Loucy (cell line): Measurements from ENCODE around the gene SORCS2.

Source experiments
- EZH2phosphoT487 ChIP-seq: fragments of 200-600 bp; IDR thresholded peaks from 2 replicates; pipeline ENCODE4 v1.6.1; 2018; ENCODE audit warnings: antibody characterized with exemption, mild to moderate bottlenecking, moderate library complexity, borderline replicate concordance
- TF ChIP-seq, protein P1 (sequence below): fragments of 200-600 bp; sonication (generic); conservative IDR thresholded peaks from 2 replicates; pipeline ENCODE4 v1.5.1; 2014; ENCODE audit warnings: mild to moderate bottlenecking, antibody characterized with exemption, low read length

DNA sequence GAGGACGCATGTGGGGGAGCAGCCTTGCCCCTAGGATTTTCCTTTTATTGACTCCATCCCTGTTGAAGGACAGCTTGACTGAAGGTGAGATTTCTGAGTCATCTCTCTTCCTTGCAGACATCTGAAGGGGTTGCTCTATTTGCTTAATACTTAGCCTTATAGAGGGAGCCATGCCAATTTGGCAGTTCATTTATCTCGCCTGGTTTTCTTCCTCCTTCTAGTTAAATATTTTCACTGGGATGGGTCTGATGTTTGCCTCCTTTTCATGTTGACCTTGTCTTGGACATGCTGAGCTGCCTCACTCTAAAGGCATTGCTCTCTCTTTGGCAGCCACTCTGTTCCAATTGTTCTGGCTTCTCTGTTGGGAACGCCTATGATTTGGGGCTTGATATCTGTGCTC is 393.4 kb downstream of the SORCS2 start:
- TF ChIP-seq, protein P1, sequence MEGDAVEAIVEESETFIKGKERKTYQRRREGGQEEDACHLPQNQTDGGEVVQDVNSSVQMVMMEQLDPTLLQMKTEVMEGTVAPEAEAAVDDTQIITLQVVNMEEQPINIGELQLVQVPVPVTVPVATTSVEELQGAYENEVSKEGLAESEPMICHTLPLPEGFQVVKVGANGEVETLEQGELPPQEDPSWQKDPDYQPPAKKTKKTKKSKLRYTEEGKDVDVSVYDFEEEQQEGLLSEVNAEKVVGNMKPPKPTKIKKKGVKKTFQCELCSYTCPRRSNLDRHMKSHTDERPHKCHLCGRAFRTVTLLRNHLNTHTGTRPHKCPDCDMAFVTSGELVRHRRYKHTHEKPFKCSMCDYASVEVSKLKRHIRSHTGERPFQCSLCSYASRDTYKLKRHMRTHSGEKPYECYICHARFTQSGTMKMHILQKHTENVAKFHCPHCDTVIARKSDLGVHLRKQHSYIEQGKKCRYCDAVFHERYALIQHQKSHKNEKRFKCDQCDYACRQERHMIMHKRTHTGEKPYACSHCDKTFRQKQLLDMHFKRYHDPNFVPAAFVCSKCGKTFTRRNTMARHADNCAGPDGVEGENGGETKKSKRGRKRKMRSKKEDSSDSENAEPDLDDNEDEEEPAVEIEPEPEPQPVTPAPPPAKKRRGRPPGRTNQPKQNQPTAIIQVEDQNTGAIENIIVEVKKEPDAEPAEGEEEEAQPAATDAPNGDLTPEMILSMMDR: no peak
- TF ChIP-seq EZH2phosphoT487: no peak
